ENCODE data around the gene MKX. TPM values are rescaled to one million over a fixed set of nuclear protein-coding genes. Genes with fewer than 3 reads are reported as not detected.

Gene MKX
- total RNA-seq, 1 experiment from 2014 or later, result 0.12 TPM

- peak; percentile 25 for DNase-seq (ENCODE audit: low read depth)
Measured at GRCh38 chr10:27742195-27743011, 3.2 kb downstream of the MKX start.

- DNase-seq (ENCODE audit: low read depth), result no peak
Measured at GRCh38 chr10:27741173-27742091, 4.2 kb downstream of the MKX start.

DNA sequence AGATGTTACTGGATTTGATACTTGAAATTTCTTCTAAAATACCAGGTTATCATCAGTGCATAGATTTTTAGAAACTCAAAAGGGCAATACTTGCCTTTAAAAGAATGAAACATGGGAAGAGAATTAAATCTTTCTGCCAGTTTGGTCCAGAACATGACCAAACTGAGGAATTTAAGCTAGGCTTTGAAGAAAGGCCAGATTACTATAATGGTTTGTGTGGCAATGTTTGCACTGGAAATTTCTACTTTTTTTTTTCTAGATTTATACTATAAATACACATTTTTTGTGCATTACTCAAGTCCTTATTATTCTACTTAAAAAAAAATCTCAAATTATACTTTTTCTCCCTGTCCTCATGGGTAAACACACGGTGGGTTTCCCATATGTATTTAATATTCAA is 9.2 kb downstream of the MKX start:
- no peak for DNase-seq (ENCODE audit: low read depth)

- no peak for DNase-seq (ENCODE audit: low read depth)
Measured at GRCh38 chr10:27730041-27730440, 15.6 kb downstream of the MKX start.

GRCh38 chr10:27728338-27728737 is 17.3 kb downstream of the MKX start:
- DNase-seq (ENCODE audit: low read depth), result no peak

- DNase-seq (ENCODE audit: low read depth), result no peak
Measured at GRCh38 chr10:27724287-27724686, 21.3 kb downstream of the MKX start.

DNA sequence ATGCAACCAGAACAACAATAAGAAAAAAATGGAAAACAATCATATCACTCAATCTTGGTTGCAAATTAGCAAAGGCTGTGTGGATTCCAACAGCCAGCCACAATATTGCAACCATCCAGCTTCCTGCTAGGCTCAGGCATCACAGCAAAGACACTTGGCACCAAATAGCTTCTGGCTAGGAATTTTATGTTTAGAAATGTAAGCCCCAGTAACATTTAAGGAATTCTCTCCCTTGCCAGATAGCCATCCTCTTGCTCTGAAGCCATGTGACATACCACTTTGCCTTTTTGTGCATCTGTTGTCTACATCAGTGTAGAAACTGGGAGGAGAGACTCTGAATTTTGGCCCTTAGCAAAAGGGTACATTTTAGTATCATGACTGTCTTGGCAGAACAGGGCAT is 22.2 kb downstream of the MKX start:
- DNase-seq (ENCODE audit: low read depth), result no peak

DNA sequence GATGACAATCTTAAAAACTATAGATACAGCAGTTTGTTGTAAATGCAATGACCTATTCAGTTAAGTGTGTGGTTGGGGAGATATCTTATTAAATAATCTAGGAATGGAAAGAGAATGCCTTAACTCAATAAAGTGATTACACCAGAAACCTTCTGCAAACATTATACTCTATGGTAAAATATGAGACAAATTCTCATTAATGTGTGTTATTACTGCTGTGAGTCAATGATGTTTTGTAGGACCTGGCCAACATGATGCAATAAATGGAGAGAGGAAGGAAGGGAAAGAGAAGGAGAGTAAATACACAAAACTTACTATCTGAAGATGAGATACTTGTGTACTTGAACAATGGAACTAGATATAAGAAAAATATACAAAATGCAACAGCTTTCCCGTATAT is 25.1 kb downstream of the MKX start:
- DNase-seq (ENCODE audit: low read depth), result no peak

DNA sequence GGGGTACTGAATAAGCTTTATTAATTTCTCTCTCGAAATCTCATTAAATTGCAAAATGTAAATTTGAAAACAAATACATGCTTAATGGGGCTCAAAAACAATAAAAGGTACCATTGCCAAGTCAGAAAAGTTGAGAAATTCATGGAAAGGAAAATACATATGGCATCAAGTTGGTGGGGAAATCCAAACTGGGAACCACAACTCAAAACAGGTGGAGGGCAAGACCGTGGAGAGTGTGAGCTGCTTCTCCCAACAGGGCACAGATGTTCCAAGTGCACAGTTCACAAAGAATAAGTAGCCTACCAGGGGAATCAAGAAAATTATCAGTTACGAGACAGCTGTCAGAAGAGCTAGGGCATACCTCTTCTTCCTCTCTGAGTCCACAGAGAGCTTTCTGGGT is 26.6 kb downstream of the MKX start:
- no peak for DNase-seq (ENCODE audit: low read depth)

DNA sequence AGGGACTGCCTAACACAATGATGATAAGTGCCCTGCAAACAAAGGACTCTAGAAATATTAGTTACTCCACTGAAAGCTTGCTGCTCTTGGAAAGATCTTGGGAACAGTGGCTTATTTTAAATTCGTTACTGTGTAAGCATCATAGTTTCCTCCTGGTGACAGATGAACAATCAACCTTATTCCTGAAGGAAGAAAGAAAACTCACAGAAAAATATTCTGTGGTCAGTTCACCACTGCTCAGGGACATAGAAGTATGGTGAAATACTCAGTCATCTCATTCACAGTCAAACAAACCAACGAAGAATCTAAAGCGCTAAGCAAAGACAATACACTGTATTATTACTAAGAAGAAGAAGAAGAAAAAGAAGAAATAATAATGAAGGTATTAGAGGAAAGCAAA is 27.8 kb downstream of the MKX start:
- no peak for DNase-seq (ENCODE audit: low read depth)

DNA sequence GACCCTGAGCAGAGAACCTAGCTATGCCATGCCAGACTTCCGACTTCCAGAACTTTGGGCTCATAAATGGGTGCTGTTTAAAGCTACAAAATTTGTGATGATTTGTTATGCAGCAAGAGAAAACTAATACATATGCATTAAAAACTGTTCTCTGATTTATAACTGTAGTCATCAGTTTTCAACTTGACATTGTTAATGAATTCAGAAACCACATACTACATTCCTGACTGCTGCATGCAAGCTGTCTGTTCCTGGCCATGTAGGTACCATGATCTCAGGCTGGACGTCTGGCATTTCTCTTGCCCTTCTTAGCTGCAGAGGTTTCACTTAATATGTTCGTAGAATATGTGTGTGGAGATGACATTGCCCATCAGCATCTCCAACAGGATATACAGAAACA is 28.4 kb downstream of the MKX start:
- no peak for DNase-seq (ENCODE audit: low read depth)

GRCh38 chr10:27716521-27716920 is 29.1 kb downstream of the MKX start:
- DNase-seq (ENCODE audit: low read depth), result no peak

- DNase-seq (ENCODE audit: low read depth), result no peak
Measured at GRCh38 chr10:27715505-27715904, 30.1 kb downstream of the MKX start.

- no peak for DNase-seq (ENCODE audit: low read depth)
Measured at GRCh38 chr10:27714349-27714748, 31.3 kb downstream of the MKX start.

DNA sequence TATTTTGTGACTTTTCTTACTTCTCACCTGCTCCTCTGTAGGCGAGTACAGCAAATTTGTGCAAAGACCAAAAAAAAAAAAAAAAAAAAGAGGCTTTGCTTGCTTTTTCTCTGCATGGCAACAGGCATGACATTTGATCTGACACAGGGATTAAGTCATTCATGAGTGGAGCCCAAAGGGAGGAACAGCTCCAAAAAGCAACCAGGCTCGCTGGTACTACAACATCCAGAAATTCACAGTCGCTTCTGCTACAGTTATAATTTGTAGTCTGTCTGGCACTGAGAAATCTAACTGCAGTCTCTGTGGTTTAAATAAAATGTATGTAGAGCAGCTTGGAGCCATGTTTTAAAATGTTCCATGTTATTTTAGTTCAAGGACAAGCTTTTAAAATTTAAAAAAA is 31.7 kb downstream of the MKX start:
- DNase-seq (ENCODE audit: low read depth), result peak; percentile 6

- no peak for DNase-seq (ENCODE audit: low read depth)
Measured at GRCh38 chr10:27710014-27710413, 35.6 kb downstream of the MKX start.

- no peak for DNase-seq (ENCODE audit: low read depth)
Measured at GRCh38 chr10:27709304-27709703, 36.3 kb downstream of the MKX start.

GRCh38 chr10:27701938-27702537 is 43.6 kb downstream of the MKX start:
- no peak for DNase-seq (ENCODE audit: low read depth)

DNA sequence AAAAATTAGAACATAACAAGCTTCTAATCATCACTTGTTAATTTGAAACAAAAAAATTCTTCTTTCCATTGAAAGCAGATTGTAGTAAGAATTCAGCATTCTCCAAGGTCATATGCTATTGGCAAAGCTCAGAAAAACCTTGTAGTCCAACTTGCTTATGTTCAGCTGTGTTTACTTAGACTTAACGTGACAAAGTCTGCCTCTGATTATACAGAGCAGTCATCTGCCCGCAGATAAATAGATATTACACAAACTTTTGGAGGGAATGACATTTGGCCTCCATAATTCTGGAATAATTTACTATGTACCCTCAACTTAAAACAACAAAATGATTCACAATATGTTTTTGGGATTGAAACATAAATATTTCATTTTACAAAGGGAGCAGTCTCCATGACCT is 45.8 kb downstream of the MKX start:
- no peak for DNase-seq (ENCODE audit: low read depth)

DNA sequence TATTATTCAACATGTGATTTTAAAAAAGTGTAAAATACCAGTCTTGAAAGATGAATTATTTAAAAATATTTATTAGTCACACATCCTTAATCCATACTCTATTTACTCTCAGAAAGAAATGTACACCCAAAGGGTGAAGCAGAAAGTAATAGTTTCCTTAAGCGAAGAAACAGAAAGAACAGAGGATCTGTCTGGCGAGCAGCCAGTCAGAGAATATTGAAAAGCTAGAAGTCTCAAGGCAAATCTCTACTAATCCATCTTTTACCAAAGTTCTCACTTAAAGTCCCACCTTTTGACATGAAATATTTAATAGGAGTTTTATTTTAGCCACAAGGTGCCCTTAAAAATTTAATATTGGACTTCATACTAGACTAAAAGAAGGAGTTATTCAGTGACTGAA is 46.7 kb downstream of the MKX start:
- no peak for DNase-seq (ENCODE audit: low read depth)

- DNase-seq (ENCODE audit: low read depth), result no peak
Measured at GRCh38 chr10:27696466-27696865, 49.2 kb downstream of the MKX start.

GRCh38 chr10:27695706-27696105 is 49.9 kb downstream of the MKX start:
- DNase-seq (ENCODE audit: low read depth), result no peak

GRCh38 chr10:27695088-27695487 is 50.5 kb downstream of the MKX start:
- no peak for DNase-seq (ENCODE audit: low read depth)
